NCI-H2227 (cell line): Measurements from ENCODE around the gene IGSF11.
"Not testable (repeated sequence)": the region's sequence is repeated elsewhere in the genome, so short reads cannot be mapped to it uniquely, and the experiment has no call there.

Source experiments
- DNase-seq: peaks from one replicate; lab custom pipeline; 2025; ENCODE audit not compliant: unreplicated experiment; lab: John Stamatoyannopoulos, UW

Gene IGSF11

GRCh38 chr3:118884748-118885206, 149.9 kb downstream of the IGSF11 start:
- peak; percentile 44 for DNase-seq

GRCh38 chr3:118882353-118882947, 152.2 kb downstream of the IGSF11 start:
- peak; percentile 45 for DNase-seq

- no peak for DNase-seq
Measured at GRCh38 chr3:118868051-118868450, 166.6 kb downstream of the IGSF11 start.

- DNase-seq = no peak
Measured at GRCh38 chr3:118863731-118864322, 170.8 kb downstream of the IGSF11 start.

GRCh38 chr3:118859950-118860349, 174.7 kb downstream of the IGSF11 start:
- no peak for DNase-seq

- not testable (repeated sequence) for DNase-seq
Measured at GRCh38 chr3:118851466-118852193, 183.0 kb downstream of the IGSF11 start.

- DNase-seq = no peak
Measured at GRCh38 chr3:118850687-118851086, 184.0 kb downstream of the IGSF11 start.
